ENCODE results near the gene GCNT1.
"Not testable (repeated sequence)": the region's sequence is repeated elsewhere in the genome, so short reads cannot be mapped to it uniquely, and the experiment has no call there.

GCNT1 gene

GRCh38 chr9:76529653-76530052, 70.7 kb downstream of the GCNT1 start:
- FAIRE-seq (no peak), DNase-seq (ENCODE audit: insufficient read length, low spot score) (no peak)
- no peak for TF ChIP-seq SPI1 (IDR thresholded peaks at IDR 0.05; ENCODE audit: low read depth, low read length)
- TF ChIP-seq PAX5 (IDR thresholded peaks at IDR 0.05; ENCODE audit: insufficient read depth, low read length, severe bottlenecking) = no peak
- no peak for TF ChIP-seq POU2F2 (IDR thresholded peaks at IDR 0.05; ENCODE audit: low read depth, low read length)
- TF ChIP-seq TAF1 (IDR thresholded peaks at IDR 0.05; ENCODE audit: low read depth, low read length) = no peak
- TF ChIP-seq POLR2AphosphoS5 (IDR thresholded peaks at IDR 0.05; ENCODE audit: low read depth, low read length) = no peak
- no peak for TF ChIP-seq POLR2A (IDR thresholded peaks at IDR 0.05; ENCODE audit: low read depth, low read length)

GRCh38 chr9:76530458-76531110, 71.6 kb downstream of the GCNT1 start:
- DNase-seq (ENCODE audit: insufficient read length, low spot score) (no peak), FAIRE-seq (no peak)
- TF ChIP-seq POU2F2 (IDR thresholded peaks at IDR 0.05; ENCODE audit: low read depth, low read length) = no peak
- no peak for TF ChIP-seq POLR2A (IDR thresholded peaks at IDR 0.05; ENCODE audit: low read depth, low read length)
- TF ChIP-seq TAF1 (IDR thresholded peaks at IDR 0.05; ENCODE audit: low read depth, low read length) = no peak
- TF ChIP-seq PAX5 (IDR thresholded peaks at IDR 0.05; ENCODE audit: insufficient read depth, low read length, severe bottlenecking) = no peak
- TF ChIP-seq POLR2AphosphoS5 (IDR thresholded peaks at IDR 0.05; ENCODE audit: low read depth, low read length) = no peak
- TF ChIP-seq SPI1 (IDR thresholded peaks at IDR 0.05; ENCODE audit: low read depth, low read length) = no peak

- no peak for FAIRE-seq
- TF ChIP-seq SPI1 (IDR thresholded peaks at IDR 0.05; ENCODE audit: low read depth, low read length) (no peak), POLR2A (IDR thresholded peaks at IDR 0.05; ENCODE audit: low read depth, low read length) (no peak), POU2F2 (IDR thresholded peaks at IDR 0.05; ENCODE audit: low read depth, low read length) (no peak), TAF1 (IDR thresholded peaks at IDR 0.05; ENCODE audit: low read depth, low read length) (no peak), POLR2AphosphoS5 (IDR thresholded peaks at IDR 0.05; ENCODE audit: low read depth, low read length) (no peak), PAX5 (IDR thresholded peaks at IDR 0.05; ENCODE audit: insufficient read depth, low read length, severe bottlenecking) (no peak)
- DNase-seq (ENCODE audit: insufficient read length, low spot score) = no peak
These were observed 72.3 kb downstream of the GCNT1 start for GRCh38 chr9:76531231-76531780.

- DNase-seq (ENCODE audit: insufficient read length, low spot score); FAIRE-seq: not testable (repeated sequence)
These were observed 73.9 kb downstream of the GCNT1 start for GRCh38 chr9:76532877-76533276.

- no peak for FAIRE-seq
- TF ChIP-seq POLR2A (IDR thresholded peaks at IDR 0.05; ENCODE audit: low read depth, low read length) = no peak
- TF ChIP-seq PAX5 (IDR thresholded peaks at IDR 0.05; ENCODE audit: insufficient read depth, low read length, severe bottlenecking) = no peak
- TF ChIP-seq POLR2AphosphoS5 (IDR thresholded peaks at IDR 0.05; ENCODE audit: low read depth, low read length) = no peak
- TF ChIP-seq TAF1 (IDR thresholded peaks at IDR 0.05; ENCODE audit: low read depth, low read length) = no peak
- no peak for TF ChIP-seq SPI1 (IDR thresholded peaks at IDR 0.05; ENCODE audit: low read depth, low read length)
- TF ChIP-seq POU2F2 (IDR thresholded peaks at IDR 0.05; ENCODE audit: low read depth, low read length) = no peak
- DNase-seq (ENCODE audit: insufficient read length, low spot score) = no peak
These were observed 75.0 kb downstream of the GCNT1 start for GRCh38 chr9:76534026-76534425.

GRCh38 chr9:76537150-76537646, 78.2 kb downstream of the GCNT1 start:
- no peak for TF ChIP-seq TAF1 (IDR thresholded peaks at IDR 0.05; ENCODE audit: low read depth, low read length)
- TF ChIP-seq POLR2AphosphoS5 (IDR thresholded peaks at IDR 0.05; ENCODE audit: low read depth, low read length) = no peak
- no peak for TF ChIP-seq PAX5 (IDR thresholded peaks at IDR 0.05; ENCODE audit: insufficient read depth, low read length, severe bottlenecking)
- TF ChIP-seq SPI1 (IDR thresholded peaks at IDR 0.05; ENCODE audit: low read depth, low read length) = no peak
- no peak for TF ChIP-seq POLR2A (IDR thresholded peaks at IDR 0.05; ENCODE audit: low read depth, low read length)
- no peak for TF ChIP-seq POU2F2 (IDR thresholded peaks at IDR 0.05; ENCODE audit: low read depth, low read length)
- DNase-seq (ENCODE audit: insufficient read length, low spot score) = no peak
- no peak for FAIRE-seq

- DNase-seq (ENCODE audit: insufficient read length, low spot score) (no peak), FAIRE-seq (no peak)
- no peak for TF ChIP-seq POU2F2 (IDR thresholded peaks at IDR 0.05; ENCODE audit: low read depth, low read length)
- TF ChIP-seq POLR2AphosphoS5 (IDR thresholded peaks at IDR 0.05; ENCODE audit: low read depth, low read length) = no peak
- TF ChIP-seq SPI1 (IDR thresholded peaks at IDR 0.05; ENCODE audit: low read depth, low read length) = no peak
- TF ChIP-seq TAF1 (IDR thresholded peaks at IDR 0.05; ENCODE audit: low read depth, low read length) = no peak
- no peak for TF ChIP-seq POLR2A (IDR thresholded peaks at IDR 0.05; ENCODE audit: low read depth, low read length)
- TF ChIP-seq PAX5 (IDR thresholded peaks at IDR 0.05; ENCODE audit: insufficient read depth, low read length, severe bottlenecking) = no peak
These were observed 80.2 kb downstream of the GCNT1 start for GRCh38 chr9:76539180-76539579.

- TF ChIP-seq POLR2AphosphoS5 (IDR thresholded peaks at IDR 0.05; ENCODE audit: low read depth, low read length) (no peak), POLR2A (IDR thresholded peaks at IDR 0.05; ENCODE audit: low read depth, low read length) (no peak), SPI1 (IDR thresholded peaks at IDR 0.05; ENCODE audit: low read depth, low read length) (no peak), POU2F2 (IDR thresholded peaks at IDR 0.05; ENCODE audit: low read depth, low read length) (no peak), PAX5 (IDR thresholded peaks at IDR 0.05; ENCODE audit: insufficient read depth, low read length, severe bottlenecking) (no peak), TAF1 (IDR thresholded peaks at IDR 0.05; ENCODE audit: low read depth, low read length) (no peak)
- FAIRE-seq = no peak
- DNase-seq (ENCODE audit: insufficient read length, low spot score) = no peak
These were observed 83.4 kb downstream of the GCNT1 start for GRCh38 chr9:76542360-76542759.

- no peak for TF ChIP-seq TAF1 (IDR thresholded peaks at IDR 0.05; ENCODE audit: low read depth, low read length)
- no peak for TF ChIP-seq PAX5 (IDR thresholded peaks at IDR 0.05; ENCODE audit: insufficient read depth, low read length, severe bottlenecking)
- TF ChIP-seq POU2F2 (IDR thresholded peaks at IDR 0.05; ENCODE audit: low read depth, low read length) = no peak
- TF ChIP-seq POLR2AphosphoS5 (IDR thresholded peaks at IDR 0.05; ENCODE audit: low read depth, low read length) = no peak
- DNase-seq (ENCODE audit: insufficient read length, low spot score) (no peak), FAIRE-seq (no peak)
These were observed 86.2 kb downstream of the GCNT1 start for GRCh38 chr9:76545191-76545590.

GRCh38 chr9:76552181-76552580, 93.2 kb downstream of the GCNT1 start:
- no peak for TF ChIP-seq POLR2AphosphoS5 (IDR thresholded peaks at IDR 0.05; ENCODE audit: low read depth, low read length)
- no peak for TF ChIP-seq SPI1 (IDR thresholded peaks at IDR 0.05; ENCODE audit: low read depth, low read length)
- TF ChIP-seq POLR2A (IDR thresholded peaks at IDR 0.05; ENCODE audit: low read depth, low read length) = no peak
- no peak for TF ChIP-seq POU2F2 (IDR thresholded peaks at IDR 0.05; ENCODE audit: low read depth, low read length)
- DNase-seq (ENCODE audit: insufficient read length, low spot score) (no peak), FAIRE-seq (no peak)
